GM12874 (cell line): ENCODE data around the gene ASTN2.

ENCODE experiments used
- TF ChIP-seq, protein P1 (sequence below): IDR thresholded peaks from 2 replicates; pipeline ENCODE4 v1.5.1; 2011; ENCODE audit warnings: low read depth, mild to moderate bottlenecking, control low read depth, low read length, moderate library complexity; ENCODE audit not compliant: insufficient read depth

Gene ASTN2

GRCh38 chr9:116717150-116717549 lies 697.7 kb downstream of the ASTN2 start:
- TF ChIP-seq, protein P1, sequence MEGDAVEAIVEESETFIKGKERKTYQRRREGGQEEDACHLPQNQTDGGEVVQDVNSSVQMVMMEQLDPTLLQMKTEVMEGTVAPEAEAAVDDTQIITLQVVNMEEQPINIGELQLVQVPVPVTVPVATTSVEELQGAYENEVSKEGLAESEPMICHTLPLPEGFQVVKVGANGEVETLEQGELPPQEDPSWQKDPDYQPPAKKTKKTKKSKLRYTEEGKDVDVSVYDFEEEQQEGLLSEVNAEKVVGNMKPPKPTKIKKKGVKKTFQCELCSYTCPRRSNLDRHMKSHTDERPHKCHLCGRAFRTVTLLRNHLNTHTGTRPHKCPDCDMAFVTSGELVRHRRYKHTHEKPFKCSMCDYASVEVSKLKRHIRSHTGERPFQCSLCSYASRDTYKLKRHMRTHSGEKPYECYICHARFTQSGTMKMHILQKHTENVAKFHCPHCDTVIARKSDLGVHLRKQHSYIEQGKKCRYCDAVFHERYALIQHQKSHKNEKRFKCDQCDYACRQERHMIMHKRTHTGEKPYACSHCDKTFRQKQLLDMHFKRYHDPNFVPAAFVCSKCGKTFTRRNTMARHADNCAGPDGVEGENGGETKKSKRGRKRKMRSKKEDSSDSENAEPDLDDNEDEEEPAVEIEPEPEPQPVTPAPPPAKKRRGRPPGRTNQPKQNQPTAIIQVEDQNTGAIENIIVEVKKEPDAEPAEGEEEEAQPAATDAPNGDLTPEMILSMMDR, result no peak

DNA sequence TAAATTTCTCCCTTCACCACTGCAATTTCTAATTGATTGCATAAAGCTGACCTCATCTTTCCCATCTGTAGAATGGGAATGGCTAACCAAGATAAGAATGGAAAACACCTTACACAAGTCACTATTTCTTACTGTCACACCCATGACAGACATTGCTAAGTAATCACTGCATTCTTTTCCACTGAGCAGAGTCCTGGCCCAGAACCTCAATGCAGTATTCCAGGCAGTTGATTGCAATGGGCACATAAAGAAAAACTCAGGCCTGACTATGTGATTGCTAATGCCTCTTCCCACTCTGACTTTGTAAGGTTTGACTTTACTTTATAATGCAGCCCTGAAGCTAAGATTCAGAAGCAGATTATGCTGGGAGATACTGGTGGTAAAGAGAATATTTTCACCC lies 698.4 kb downstream of the ASTN2 start:
- TF ChIP-seq, protein P1, result no peak

- TF ChIP-seq, protein P1, result no peak
Observed at GRCh38 chr9:116715751-116716150, 699.1 kb downstream of the ASTN2 start.

DNA sequence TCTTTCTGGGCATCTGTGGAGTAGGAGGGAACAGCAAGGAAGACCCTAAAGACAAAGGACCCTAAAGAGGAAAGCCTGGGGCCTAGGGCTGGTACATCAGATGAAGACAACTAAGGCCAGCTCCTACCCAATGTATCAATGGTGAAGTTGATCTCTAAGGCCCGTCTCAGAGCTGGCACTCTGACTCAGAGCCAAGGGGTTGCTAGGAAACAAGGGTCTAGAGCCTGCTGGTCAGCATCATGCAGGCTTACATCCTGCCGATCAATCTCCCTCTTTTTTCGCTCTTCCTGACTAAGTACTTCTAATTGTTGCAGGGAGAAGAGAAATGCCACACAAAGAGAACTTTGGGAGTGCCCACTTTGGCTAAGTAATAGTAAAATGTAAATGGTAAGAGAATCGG lies 701.6 kb downstream of the ASTN2 start:
- TF ChIP-seq, protein P1, result no peak

DNA sequence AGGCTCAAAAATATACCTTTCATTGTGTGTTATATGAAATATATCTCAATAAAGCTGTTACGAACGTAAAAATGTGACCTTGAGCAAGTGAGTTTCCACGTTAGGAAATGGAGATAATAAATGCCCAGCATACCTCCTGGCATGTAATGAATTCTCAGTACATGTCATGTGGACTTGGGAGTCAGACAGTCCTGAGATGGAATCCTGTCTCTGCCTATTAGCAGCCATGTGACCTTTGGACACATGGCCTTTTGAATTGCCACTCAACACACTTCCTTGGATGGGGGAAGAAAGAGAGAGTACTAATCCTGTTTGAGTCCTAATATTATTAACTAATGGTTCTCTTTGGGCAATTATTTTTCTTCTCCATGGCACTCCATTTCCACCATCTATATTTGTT lies 702.1 kb downstream of the ASTN2 start:
- TF ChIP-seq, protein P1, result no peak

DNA sequence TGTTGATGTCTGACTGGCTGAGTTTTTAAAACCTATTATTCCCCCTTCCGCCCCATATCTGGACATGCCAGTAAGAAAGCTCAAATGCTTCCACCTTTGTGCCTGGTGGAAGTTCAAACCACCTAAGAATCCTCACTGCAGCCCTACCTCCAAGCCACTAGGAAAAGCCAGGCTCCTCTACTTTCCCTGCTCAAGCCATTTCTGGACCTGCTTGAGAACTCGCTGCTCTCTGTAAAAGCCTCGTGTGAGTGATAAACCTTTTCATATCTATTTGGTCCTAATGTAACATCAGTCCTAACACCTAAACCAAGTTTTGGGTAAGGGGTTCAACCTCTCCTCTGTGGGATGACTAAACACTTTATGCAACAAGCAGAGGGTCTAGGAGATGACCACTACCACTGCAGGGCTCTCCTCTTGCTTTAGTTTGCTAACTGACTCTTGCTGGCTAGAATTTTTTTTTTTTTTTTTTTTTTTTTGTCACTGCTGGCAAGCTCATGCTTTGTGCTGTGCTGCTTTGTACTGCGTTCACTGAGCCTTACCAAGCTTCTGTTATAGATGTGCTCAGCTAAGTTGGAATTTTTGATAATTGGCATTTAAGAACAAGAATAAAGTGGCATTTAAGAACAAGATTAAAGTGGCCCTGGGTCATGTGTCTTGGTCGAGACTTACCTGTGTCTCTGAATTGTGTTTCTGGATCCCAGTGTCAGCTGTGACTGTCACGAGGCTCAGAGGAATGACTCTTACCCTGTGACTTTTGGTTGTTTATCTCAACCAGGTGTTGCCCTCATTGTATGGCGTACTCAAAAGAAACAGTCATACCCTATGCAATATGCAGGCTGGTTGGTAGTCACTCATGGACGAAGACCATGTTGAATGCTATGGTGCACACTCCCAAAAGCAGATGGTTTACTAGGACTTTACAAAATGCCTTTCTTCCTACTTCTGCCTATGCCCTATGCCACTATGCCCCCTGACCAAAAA lies 708.3 kb downstream of the ASTN2 start:
- TF ChIP-seq, protein P1, result no peak

DNA sequence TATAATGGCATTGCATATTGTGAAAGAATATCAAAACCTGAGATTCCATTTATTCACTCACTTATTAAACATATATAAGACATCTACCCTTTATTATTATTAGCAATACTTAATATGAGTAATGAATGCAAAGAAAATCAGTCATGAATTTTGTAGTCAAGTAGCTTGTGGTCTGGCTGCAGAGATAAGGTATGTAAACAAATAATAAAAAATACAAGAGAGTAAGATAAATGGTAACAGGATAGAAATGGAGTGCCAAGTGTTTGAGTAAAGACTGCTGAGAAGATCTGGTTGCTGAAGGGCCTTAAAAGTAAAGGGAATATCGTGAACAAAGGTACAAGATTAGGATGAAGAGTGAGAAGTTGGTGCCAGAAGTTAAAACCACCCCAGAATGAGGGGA lies 709.3 kb downstream of the ASTN2 start:
- TF ChIP-seq, protein P1, result no peak
